K562 (cell line): ENCODE results near the gene SLC25A28. TPM values are rescaled to one million over a fixed set of nuclear protein-coding genes. Genes with fewer than 3 reads are reported as not detected.

Experiments used
- DACH1 ChIP-seq: fragments of 450-650 bp; IDR thresholded peaks from 2 replicates; pipeline ENCODE4 v1.6.1; 2018; ENCODE audit not compliant: partially characterized antibody
- SMARCA5 ChIP-seq: fragments of 450-650 bp; IDR thresholded peaks from 2 replicates; pipeline ENCODE4 v1.6.1; 2016
- ZBTB34 ChIP-seq: fragments of 250-450 bp; sonication (Bioruptor Pico); IDR thresholded peaks from 2 replicates; pipeline ENCODE4 v1.8.0; 2021; ENCODE audit warnings: mild to moderate bottlenecking, moderate library complexity
- ZNF431 ChIP-seq: sonication (generic); formaldehyde crosslinking; IDR thresholded peaks from 2 replicates; pipeline ENCODE4 v1.8.0; 2022; ENCODE audit warnings: mild to moderate bottlenecking, missing genetic modification reagents
- ZNF586 ChIP-seq: fragments of 450-650 bp; formaldehyde crosslinking; conservative IDR thresholded peaks from 2 replicates; pipeline ENCODE4 v1.4.0; 2020; ENCODE audit warnings: mild to moderate bottlenecking, moderate library complexity
- ZNF592 ChIP-seq: fragments of 450-650 bp; IDR thresholded peaks from 2 replicates; pipeline ENCODE4 v1.6.1; 2017; ENCODE audit warnings: antibody characterized with exemption, mild to moderate bottlenecking
- polyA plus RNA-seq, 8 experiments: library from polyadenylated mRNA; depleted of rRNA in 4 of 8; stranded (reverse) in 5 of 8; unstranded in 3 of 8; fragments of >200 nt; fragmentation: Nextera tagmentation in 2 of 8; fragmentation: Illumina TruSeq in 1 of 8; extraction: Ambion mirVana in 2 of 8; extraction: Trizol in 1 of 8; gene quantifications; 2 replicates each; pipeline versions ENCODE4 v1.2.1 to v1.2.3, GENCODE V29; 2011 to 2014; ENCODE audit warnings: inconsistent platforms in 1 of 8, missing spikeins in 1 of 8
- total RNA-seq, 7 experiments: library from RNA; depleted of rRNA in 6 of 7; stranded (reverse); fragments of >200 nt in 6 of 7; fragmentation: Illumina TruSeq in 2 of 7; extraction: Trizol in 2 of 7; gene quantifications; 2 replicates each; pipeline versions ENCODE4 v1.2.1 to v1.2.3, GENCODE V29; 2011 to 2021; ENCODE audit warnings: low replicate concordance in 1 of 7
- TF ChIP-seq, protein P1 (sequence below): fragments of 450-650 bp; IDR thresholded peaks from 2 replicates; pipeline ENCODE4 v1.6.1; 2014; ENCODE audit warnings: low read depth, mild to moderate bottlenecking, moderate library complexity, borderline replicate concordance
- TF ChIP-seq, protein P2 (sequence below), 2 experiments: fragments of 450-650 bp; IDR thresholded peaks; 2 replicates each; pipeline ENCODE4 v1.6.1; 2016

The SLC25A28 gene
- total and polyA plus RNA-seq, 9 of the 15 experiments (the other 6 are each of a cell fraction or from before 2014, with no cell fraction given), result 6.2 to 32.3 (median 18.8) TPM

GRCh38 chr10:99631496-99631895 lies 11.3 kb upstream of the SLC25A28 start (continued):
- TF ChIP-seq, protein P1, sequence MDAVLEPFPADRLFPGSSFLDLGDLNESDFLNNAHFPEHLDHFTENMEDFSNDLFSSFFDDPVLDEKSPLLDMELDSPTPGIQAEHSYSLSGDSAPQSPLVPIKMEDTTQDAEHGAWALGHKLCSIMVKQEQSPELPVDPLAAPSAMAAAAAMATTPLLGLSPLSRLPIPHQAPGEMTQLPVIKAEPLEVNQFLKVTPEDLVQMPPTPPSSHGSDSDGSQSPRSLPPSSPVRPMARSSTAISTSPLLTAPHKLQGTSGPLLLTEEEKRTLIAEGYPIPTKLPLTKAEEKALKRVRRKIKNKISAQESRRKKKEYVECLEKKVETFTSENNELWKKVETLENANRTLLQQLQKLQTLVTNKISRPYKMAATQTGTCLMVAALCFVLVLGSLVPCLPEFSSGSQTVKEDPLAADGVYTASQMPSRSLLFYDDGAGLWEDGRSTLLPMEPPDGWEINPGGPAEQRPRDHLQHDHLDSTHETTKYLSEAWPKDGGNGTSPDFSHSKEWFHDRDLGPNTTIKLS, result no peak
- TF ChIP-seq ZNF592 (no peak), DACH1 (no peak), SMARCA5 (no peak), ZBTB34 (no peak), ZNF431 (CRISPR knock-in tag) (no peak), ZNF586 (CRISPR knock-in tag) (no peak)
- TF ChIP-seq, protein P2, sequence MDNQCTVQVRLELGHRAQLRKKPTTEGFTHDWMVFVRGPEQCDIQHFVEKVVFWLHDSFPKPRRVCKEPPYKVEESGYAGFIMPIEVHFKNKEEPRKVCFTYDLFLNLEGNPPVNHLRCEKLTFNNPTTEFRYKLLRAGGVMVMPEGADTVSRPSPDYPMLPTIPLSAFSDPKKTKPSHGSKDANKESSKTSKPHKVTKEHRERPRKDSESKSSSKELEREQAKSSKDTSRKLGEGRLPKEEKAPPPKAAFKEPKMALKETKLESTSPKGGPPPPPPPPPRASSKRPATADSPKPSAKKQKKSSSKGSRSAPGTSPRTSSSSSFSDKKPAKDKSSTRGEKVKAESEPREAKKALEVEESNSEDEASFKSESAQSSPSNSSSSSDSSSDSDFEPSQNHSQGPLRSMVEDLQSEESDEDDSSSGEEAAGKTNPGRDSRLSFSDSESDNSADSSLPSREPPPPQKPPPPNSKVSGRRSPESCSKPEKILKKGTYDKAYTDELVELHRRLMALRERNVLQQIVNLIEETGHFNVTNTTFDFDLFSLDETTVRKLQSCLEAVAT (IDR thresholded peaks at IDR 0.05), result no peak
- TF ChIP-seq, all 486 proteins: peak for 0
